ENCODE measurements around the gene EVPL. TPM values are rescaled to one million over a fixed set of nuclear protein-coding genes. Genes with fewer than 3 reads are reported as not detected.
A peak's percentile ranks its signal among the peaks of the same experiment; 100 is the strongest.

EVPL gene
- total RNA-seq, 2 experiments from 2014 or later = 0.78 to 0.85 TPM

DNA sequence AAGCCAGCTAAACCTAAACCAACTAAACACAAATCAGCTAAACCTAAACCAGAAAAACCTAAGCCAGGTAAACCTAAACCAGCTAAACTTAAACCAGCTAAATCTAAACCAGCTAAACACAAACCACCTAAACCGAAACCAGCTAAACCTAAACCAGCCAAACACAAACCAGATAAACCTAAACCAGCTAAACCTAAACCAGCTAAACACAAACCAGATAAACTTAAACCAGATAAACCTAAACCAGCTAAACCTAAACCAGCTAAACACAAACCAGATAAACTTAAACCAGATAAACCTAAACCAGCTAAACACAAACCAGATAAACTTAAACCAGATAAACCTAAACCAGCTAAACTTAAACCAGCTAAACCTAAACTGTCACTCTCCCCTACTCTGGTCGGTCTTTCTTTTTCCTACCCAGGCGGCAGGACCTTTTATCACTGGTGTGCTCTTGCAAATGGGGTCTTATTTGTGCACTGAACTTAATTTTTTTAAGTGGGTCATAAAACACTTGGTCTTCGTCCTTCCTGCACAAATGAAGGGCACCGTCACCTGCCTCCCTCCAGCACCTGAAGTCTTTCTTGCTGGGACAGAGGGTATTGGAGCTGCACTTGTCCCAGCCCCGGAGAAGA, 7.2 kb downstream of the EVPL start:
- H3K36me3 Mint-ChIP-seq = no peaks in the 10 kb centered on the region
- H3K27ac Mint-ChIP-seq = peak overlapping the region; percentile 66
- peaks cover 4% of the 10 kb centered on the region for H3K4me1 Mint-ChIP-seq
- H3K4me3 Mint-ChIP-seq = no peak overlapping the region
- POLR2A ChIA-PET = interaction anchor here (0.6 to 1.5 kb wide), 2 partner anchors 10 to 66 kb away, joined by 5 read pairs; no protein-coding TSS in a partner anchor
- H3K27me3 Mint-ChIP-seq = no peaks in the 10 kb centered on the region
- H3K9me3 Mint-ChIP-seq = no peaks in the 10 kb centered on the region
- no peak for DNase-seq
- no peak for ATAC-seq (ENCODE audit: low read depth)

DNA sequence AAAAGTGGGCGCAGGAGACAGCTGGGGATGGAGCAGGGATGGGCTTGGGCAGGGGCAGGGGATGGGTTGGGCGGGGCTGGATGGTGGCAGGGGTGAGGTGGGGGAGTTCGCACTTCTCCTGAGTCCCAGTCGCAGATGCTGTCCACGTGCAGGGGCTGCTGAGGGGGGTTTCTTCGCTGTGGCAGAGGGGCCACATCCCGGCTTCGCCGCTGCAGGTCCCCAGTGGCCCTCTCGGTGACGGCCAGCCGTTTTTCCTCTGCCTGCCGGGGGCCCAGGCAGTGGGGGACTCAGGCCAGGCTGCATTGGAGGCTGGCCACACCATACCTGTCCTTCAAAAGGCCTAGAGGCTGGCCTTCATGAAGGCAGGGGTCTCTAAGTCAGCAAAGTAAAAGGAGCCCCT, 8.3 kb downstream of the EVPL start:
- no peaks in the 10 kb centered on the region for H3K36me3 Mint-ChIP-seq
- ATAC-seq (ENCODE audit: low read depth) (no peak), DNase-seq (no peak)
- H3K4me3 Mint-ChIP-seq = no peak overlapping the region
- H3K9me3 Mint-ChIP-seq = no peaks in the 10 kb centered on the region
- no peaks in the 10 kb centered on the region for H3K27me3 Mint-ChIP-seq
- H3K4me1 Mint-ChIP-seq = peaks cover 5% of the 10 kb centered on the region
- POLR2A ChIA-PET = interaction anchor here (0.6 to 1.6 kb wide), 2 partner anchors 10 to 15 kb away, joined by 3 to 4 read pairs; no protein-coding TSS in a partner anchor
- H3K27ac Mint-ChIP-seq = no peak overlapping the region

DNA sequence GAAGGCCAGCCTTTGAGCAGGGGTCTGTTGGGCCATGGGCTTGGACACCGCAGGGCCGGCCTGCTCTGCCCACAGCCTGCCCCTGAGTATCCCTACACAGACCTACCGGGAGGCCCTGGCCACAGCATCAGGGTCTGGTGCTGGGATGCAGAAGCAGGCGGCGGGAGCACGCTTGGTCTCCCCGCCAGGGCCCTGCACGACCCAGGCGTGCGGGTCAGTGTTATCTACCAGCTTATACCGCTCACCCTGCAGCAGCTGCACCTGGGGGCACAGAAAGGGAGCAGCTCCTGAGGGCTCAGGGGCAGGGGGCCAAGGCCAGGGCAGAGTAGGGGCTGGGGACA, 8.8 kb downstream of the EVPL start:
- Mint-ChIP-seq H3K4me1 (peaks cover 5% of the 10 kb centered on the region), H3K4me3 (no peak overlapping the region), H3K27ac (no peak overlapping the region), H3K9me3 (no peaks in the 10 kb centered on the region), H3K27me3 (no peaks in the 10 kb centered on the region), H3K36me3 (no peaks in the 10 kb centered on the region)
- ATAC-seq (ENCODE audit: low read depth) = no peak
- POLR2A ChIA-PET = interaction anchor here (0.6 to 1.6 kb wide), 2 partner anchors 11 to 15 kb away, joined by 3 to 4 read pairs; no protein-coding TSS in a partner anchor
- no peak for DNase-seq

DNA sequence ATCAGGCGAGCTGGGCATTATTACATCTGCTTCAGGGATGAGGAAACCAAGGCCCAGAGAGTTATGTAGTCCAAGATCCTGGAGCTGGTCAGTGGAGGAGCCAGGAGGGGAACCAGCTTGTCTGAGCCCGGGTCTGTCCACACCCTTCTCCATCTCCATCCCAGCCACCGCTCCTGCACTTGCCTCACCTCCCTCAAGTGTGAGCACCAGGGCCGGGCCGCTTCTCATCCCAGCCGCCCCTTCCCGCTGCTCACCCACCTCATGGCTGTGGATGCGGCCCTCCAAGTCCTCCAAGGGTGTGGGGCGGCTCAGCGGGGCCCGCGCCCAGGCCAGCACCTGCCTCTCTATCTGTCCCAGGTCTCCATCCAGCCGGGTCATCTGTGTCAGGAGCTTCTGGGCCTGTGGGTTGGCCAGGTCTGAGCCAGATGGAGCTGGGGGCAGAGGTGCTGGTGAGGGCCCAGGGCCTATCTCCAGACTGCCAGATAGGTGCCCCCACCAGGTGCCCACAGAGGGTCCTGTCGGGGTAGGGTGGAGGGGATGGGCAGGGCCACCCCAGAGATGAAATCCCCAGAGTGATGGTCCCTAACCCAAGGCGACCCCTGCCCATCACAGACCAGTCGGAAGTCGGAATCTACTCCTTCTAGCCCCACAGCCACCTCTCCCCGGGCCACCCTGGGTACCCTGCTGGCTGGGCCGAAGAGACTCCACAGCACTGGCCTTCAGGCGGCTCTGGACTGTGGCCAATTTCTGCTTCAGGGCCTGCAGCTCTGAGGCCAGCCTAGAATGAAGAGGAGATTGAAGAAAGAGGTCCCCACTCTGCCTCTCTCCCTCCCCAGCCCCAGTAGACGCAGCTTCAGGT, 9.4 kb downstream of the EVPL start:
- no peaks in the 10 kb centered on the region for H3K27me3 Mint-ChIP-seq
- no peaks in the 10 kb centered on the region for H3K36me3 Mint-ChIP-seq
- POLR2A ChIA-PET = interaction anchor here (1.6 kb wide), 1 partner anchor 12 kb away, joined by 3 read pairs; no protein-coding TSS in a partner anchor
- H3K27ac Mint-ChIP-seq = no peak overlapping the region
- DNase-seq (no peak), ATAC-seq (ENCODE audit: low read depth) (no peak)
- peaks cover 5% of the 10 kb centered on the region for H3K4me1 Mint-ChIP-seq
- H3K4me3 Mint-ChIP-seq = no peak overlapping the region
- no peaks in the 10 kb centered on the region for H3K9me3 Mint-ChIP-seq

DNA sequence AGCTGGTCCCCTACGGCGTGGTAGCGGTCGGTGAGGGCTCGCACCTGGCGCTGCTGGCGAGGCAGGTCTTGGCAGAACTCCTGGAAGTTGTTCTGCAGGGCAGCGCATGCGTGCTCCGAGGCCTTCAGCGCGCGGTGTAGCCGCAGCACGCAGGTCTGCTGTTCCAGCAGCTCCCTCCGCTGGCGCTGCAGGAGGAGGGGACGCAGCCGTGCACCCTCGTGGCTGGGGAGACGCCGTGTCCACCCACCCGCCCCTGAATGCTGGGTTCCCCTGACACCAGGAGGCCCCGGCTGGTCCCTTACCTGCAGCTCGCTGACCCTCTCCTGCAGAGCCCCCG, 12.2 kb downstream of the EVPL start:
- Mint-ChIP-seq H3K27ac (no peak overlapping the region), H3K27me3 (no peaks in the 10 kb centered on the region), H3K4me1 (peaks cover 5% of the 10 kb centered on the region), H3K36me3 (no peaks in the 10 kb centered on the region), H3K4me3 (no peak overlapping the region), H3K9me3 (no peaks in the 10 kb centered on the region)
- no peak for DNase-seq
- POLR2A ChIA-PET = interaction anchor here (1.1 to 1.5 kb wide), 3 partner anchors 42 to 265 kb away, joined by 3 to 4 read pairs (median 4); no protein-coding TSS in a partner anchor
- no peak for ATAC-seq (ENCODE audit: low read depth)

DNA sequence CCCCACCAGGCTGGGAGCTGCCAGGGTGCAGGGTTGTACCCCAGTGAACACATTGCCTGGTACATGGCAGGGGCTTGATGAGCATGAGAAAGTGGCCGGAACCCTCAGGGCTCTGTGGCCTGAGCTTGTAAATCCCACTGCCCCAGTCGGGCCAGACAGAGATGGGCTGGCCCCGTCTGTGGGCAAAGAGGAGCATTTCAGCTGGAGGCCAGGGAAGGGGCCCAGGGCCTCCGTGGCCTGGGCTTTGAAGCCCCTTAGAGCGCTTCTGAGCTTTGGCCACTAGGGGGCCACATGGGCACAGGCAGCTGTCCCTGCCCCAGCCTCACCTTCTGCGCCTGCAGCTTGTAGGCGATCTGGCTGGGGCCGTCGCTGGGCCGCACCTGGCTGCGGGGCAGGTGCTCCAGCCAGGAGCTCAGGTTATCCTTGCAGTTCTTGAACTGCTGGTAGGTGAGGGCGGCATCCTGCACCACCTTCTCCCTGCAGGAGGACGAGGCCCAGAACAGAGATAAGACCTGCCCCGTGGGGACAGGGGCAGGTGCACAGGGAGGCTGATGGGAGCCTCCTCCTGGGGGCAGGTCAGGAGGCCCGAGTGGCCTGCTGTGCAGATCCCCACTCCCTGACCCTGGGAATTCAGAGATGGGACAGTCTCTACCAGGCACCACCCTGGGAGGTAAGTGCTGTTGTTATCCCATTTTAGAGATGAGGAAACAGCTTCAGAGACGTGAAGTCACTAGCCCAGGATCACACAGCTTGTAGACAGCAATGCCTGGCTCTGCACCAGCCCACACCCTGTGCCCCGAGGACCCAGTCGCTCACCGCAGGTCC, 12.8 kb downstream of the EVPL start:
- Mint-ChIP-seq H3K9me3 (no peaks in the 10 kb centered on the region), H3K27ac (peak overlapping the region; percentile 20), H3K4me3 (peak overlapping the region; percentile 36), H3K27me3 (no peaks in the 10 kb centered on the region), H3K36me3 (no peaks in the 10 kb centered on the region), H3K4me1 (peaks cover 2% of the 10 kb centered on the region)
- ATAC-seq (ENCODE audit: low read depth) (peak; percentile 97), DNase-seq (peak; percentile 80)
- POLR2A ChIA-PET = interaction anchor here (0.5 to 1.7 kb wide), 8 partner anchors 12 to 488 kb away, joined by 3 to 5 read pairs (median 4); no protein-coding TSS in a partner anchor

DNA sequence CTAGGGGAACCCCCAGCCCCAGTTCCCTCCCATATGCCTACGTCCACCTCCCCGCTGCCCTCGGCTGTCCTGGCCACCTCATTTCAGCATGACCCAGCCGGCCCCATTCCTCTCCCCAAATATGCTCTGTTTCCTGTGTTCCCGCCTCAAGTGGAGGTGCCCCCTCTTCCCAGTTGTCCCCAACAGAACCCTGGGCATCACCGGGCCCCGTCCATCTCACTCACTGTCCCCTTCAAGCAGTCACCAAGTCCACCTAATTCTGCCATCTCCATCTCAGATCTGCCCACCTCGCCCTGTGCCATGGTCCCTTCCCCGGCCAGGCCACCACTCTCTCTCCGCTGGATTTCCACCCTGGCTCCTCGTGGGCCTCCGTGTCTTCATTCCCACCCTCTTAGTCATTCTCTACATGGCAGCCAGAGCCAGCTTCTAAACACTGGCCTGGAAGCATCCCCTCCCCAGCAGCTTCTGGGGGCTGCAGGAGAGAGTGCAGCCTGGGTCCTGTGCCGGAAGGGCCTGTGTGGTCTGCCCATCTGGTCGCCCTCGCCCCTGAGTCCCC, 13.7 kb downstream of the EVPL start:
- H3K4me3 Mint-ChIP-seq = no peak overlapping the region
- POLR2A ChIA-PET = interaction anchor here (0.9 to 1.7 kb wide), 5 partner anchors 16 to 266 kb away, joined by 3 to 5 read pairs (median 3); partner anchors contain the start of gene EXOC7
- H3K27me3 Mint-ChIP-seq = no peaks in the 10 kb centered on the region
- H3K27ac Mint-ChIP-seq = peak overlapping the region; percentile 20
- no peaks in the 10 kb centered on the region for H3K36me3 Mint-ChIP-seq
- ATAC-seq (ENCODE audit: low read depth) (no peak), DNase-seq (no peak)
- peaks cover 2% of the 10 kb centered on the region for H3K4me1 Mint-ChIP-seq
- H3K9me3 Mint-ChIP-seq = no peaks in the 10 kb centered on the region

DNA sequence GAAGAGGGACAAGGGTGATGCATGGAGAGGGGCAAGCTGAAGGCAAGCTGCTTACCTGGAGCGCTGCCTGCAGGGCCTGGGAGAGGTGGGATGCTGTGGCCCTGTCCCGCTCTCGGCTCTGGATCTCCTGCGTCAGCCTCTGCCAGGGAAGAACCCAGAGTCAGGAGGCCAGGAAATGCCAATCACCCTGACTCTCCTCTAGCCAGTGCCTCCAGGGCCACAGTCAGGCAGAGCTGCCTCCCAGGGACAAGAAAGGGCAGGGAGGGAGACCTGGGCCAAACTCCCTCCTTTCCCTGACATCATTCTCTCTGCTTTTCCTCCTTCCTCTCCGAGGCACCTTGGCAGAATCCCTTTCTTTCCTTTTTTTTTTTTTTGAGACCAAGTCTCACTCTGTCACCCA, 15.2 kb downstream of the EVPL start:
- no peaks in the 10 kb centered on the region for H3K36me3 Mint-ChIP-seq
- ATAC-seq (ENCODE audit: low read depth) (no peak), DNase-seq (no peak)
- H3K27ac Mint-ChIP-seq = no peak overlapping the region
- H3K9me3 Mint-ChIP-seq = no peaks in the 10 kb centered on the region
- peaks cover 2% of the 10 kb centered on the region for H3K4me1 Mint-ChIP-seq
- POLR2A ChIA-PET = interaction anchor here (0.5 to 0.6 kb wide), 2 partner anchors 76 to 264 kb away, joined by 3 read pairs; no protein-coding TSS in a partner anchor
- no peak overlapping the region for H3K4me3 Mint-ChIP-seq
- no peaks in the 10 kb centered on the region for H3K27me3 Mint-ChIP-seq

DNA sequence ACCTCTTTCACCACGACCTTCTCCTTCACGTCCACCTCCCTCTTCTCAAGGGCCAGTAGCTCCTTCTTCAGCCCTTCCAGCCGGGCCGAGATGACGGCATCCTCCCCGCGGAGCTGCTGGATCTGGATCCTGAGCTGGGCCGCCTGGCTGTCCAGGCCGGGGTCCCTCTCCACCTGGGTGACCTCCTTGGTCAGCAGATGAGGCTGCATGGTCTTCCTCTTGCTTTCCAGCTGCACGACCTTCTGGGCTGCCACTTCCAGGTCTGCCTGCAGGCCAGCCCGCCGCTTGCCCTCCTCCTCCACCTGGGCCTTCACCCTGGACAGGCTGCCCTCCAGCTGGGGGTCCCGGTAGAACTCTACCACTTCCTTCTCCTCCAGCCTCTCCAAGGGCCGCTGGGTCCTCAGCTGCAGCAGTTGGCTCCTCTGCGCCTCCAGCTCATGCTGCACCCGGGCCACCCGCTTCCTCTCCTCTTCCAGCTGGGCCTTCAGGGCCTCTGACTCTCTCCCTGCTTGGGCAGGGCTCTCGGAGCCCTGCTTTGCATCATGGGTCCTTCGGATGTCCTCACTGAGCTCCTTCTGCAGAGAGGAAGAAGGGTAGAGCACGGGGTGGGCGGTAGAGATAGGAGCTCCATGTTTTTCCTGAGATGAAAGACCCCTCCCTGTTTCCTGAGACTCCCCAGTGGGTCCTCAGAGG, 17.0 kb downstream of the EVPL start:
- no peak for DNase-seq
- no peaks in the 10 kb centered on the region for H3K36me3 Mint-ChIP-seq
- ATAC-seq (ENCODE audit: low read depth) = no peak
- POLR2A ChIA-PET = no interaction called here
- H3K4me1 Mint-ChIP-seq = peaks cover 6% of the 10 kb centered on the region
- no peak overlapping the region for H3K4me3 Mint-ChIP-seq
- H3K9me3 Mint-ChIP-seq = no peaks in the 10 kb centered on the region
- H3K27ac Mint-ChIP-seq = no peak overlapping the region
- H3K27me3 Mint-ChIP-seq = no peaks in the 10 kb centered on the region

DNA sequence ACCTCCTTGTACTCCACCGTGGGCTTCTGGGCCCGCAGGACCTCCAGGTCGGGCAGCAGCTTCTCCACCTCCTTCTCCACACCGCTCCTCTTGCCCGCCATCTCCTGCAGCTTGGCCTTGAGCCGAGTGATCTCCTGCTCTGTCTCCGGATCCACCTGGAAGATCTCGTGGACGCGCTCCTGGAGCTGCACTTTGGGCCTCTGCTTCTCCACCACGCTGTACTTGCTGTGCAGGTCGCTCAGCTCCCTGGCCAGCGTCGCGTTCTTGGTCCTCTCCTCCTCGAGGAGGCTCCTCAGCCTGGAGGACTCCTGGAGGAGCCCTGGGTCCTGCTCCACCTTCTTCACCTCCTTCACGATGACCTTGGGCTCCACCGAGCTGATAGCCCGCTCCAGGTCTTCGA, 17.7 kb downstream of the EVPL start:
- Mint-ChIP-seq H3K27me3 (no peaks in the 10 kb centered on the region), H3K4me1 (peaks cover 6% of the 10 kb centered on the region), H3K27ac (no peak overlapping the region), H3K9me3 (no peaks in the 10 kb centered on the region), H3K36me3 (no peaks in the 10 kb centered on the region), H3K4me3 (no peak overlapping the region)
- ATAC-seq (ENCODE audit: low read depth) (no peak), DNase-seq (no peak)
- POLR2A ChIA-PET = interaction anchor here (0.6 kb wide), 1 partner anchor 110 kb away, joined by 3 read pairs; no protein-coding TSS in a partner anchor

DNA sequence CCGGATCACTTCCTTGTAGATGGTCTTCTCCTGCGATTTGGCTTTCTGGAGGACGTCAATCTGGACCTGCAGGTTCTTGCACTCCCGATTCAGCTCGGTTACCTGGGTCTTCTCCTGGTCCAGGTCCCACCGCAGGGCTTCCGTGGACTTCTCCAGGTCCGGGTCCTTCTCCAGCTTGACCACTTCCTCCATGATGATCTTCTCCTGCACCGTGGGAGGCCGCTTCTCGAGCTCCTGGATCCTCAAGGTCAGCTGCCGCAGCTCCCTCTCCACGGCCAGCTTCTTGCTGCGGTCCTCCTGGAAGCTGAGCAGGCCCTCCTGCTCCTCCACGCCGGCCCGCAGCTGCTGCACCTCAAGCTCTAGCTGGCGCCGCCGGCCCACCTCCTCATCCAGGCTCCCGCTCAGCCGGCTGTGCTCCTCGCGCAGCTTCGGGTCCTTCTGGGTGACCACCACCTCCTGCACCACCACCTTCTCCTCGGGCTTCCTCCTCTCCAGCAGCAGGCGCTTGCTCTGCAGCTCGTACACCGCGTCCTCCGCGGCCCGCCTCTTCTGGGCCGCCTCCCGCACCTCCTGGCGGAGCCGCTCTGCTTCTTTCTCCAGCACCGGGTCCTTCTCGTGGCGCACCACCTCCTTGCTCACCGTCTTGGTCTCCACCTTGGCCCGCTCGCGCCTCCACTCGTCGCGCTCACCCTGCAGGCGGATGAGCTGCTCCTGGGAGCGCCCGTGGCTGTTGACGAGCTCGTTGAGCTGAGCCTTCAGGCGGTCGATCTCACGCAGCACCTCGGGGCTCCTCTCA, 18.3 kb downstream of the EVPL start:
- no peak for ATAC-seq (ENCODE audit: low read depth)
- no peak overlapping the region for H3K27ac Mint-ChIP-seq
- DNase-seq = no peak
- no peaks in the 10 kb centered on the region for H3K27me3 Mint-ChIP-seq
- POLR2A ChIA-PET = interaction anchor here (0.6 kb wide), 1 partner anchor 110 kb away, joined by 3 read pairs; no protein-coding TSS in a partner anchor
- no peaks in the 10 kb centered on the region for H3K9me3 Mint-ChIP-seq
- no peak overlapping the region for H3K4me3 Mint-ChIP-seq
- peaks cover 5% of the 10 kb centered on the region for H3K4me1 Mint-ChIP-seq
- no peaks in the 10 kb centered on the region for H3K36me3 Mint-ChIP-seq

DNA sequence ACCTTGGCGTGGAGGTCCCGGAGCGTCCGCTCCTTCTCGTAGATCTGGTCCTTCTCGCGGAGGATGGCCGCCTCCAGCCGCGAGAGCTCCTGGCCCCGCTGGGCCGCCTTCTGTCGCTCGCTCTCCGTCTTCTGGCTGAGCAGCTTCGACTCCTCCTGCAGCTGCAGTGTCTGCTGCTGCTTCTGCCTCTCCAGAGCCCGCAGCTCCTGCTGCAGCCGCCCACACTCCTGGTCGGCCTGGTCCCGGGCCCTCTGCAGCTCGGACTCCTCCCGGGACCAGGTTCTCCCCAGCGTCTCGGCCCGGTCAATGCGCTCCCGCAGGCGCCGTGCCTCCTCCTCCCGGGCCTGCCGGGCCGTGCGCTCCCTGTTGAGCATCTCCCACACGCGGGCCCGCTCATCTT, 18.9 kb downstream of the EVPL start:
- Mint-ChIP-seq H3K27ac (no peak overlapping the region), H3K9me3 (no peaks in the 10 kb centered on the region), H3K27me3 (no peaks in the 10 kb centered on the region), H3K4me1 (peaks cover 5% of the 10 kb centered on the region), H3K4me3 (no peak overlapping the region), H3K36me3 (no peaks in the 10 kb centered on the region)
- POLR2A ChIA-PET = interaction anchor here (0.8 kb wide), 1 partner anchor 95 kb away, joined by 3 read pairs; the partner anchor contains the start of gene EXOC7
- ATAC-seq (ENCODE audit: low read depth) = no peak
- no peak for DNase-seq

All from activated naive CD8-positive, alpha-beta T cell treated with anti-CD3 and anti-CD28 coated beads, Interleukin-2, amount 10 ng/mL, durations not matched to agents 7 days and 5 days (primary cell).